Activated naive CD8-positive, alpha-beta T cell treated with anti-CD3 and anti-CD28 coated beads, Interleukin-2, amount 50 U/mL, for 24 hours (primary cell): ENCODE measurements around the gene TOGARAM2.

Experiments
- ATAC-seq: fragments of 150-1000 bp; cut with Tn5 transposase; one replicate; pipeline ENCODE4 v1.10.0; 2021
- DNase-seq: peaks from one replicate; pipeline ENCODE4 v3.0.0; 2021
- H3K27ac Mint-ChIP-seq: one replicate; pipeline ENCODE4 v1.8.0; 2021; ENCODE audit warnings: mild to moderate bottlenecking, mixed read lengths
- H3K27me3 Mint-ChIP-seq: one replicate; pipeline ENCODE4 v1.8.0; 2021; ENCODE audit warnings: mixed read lengths
- H3K36me3 Mint-ChIP-seq: one replicate; pipeline ENCODE4 v1.8.0; 2021; ENCODE audit warnings: low read depth, mixed read lengths
- H3K4me1 Mint-ChIP-seq: one replicate; pipeline ENCODE4 v1.8.0; 2021; ENCODE audit warnings: mixed read lengths
- H3K4me3 Mint-ChIP-seq: one replicate; pipeline ENCODE4 v1.8.0; 2021; ENCODE audit warnings: mild to moderate bottlenecking, moderate library complexity, mixed read lengths
- H3K9me3 Mint-ChIP-seq: one replicate; pipeline ENCODE4 v1.8.0; 2021; ENCODE audit warnings: mixed read lengths

TOGARAM2 gene

DNA sequence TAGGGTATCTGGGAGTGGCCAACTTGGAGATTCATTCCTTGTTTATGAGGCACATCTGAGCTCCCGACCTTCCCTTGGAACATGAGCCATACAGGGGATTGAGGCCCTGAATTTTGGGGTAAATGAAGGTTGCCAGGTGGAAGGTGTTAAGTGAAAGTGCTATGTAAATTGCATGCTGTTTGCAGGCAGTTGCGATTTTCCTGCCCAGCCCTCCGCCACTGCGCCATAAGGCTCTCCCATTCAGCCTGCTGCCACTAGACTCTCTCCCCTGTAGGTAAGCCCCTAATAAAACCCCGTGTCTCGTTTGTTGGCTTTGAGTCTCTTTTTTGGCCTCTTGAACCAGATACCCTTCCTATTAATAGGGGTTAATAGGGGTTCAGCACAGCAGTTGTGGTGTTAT lies 59.5 kb downstream of the TOGARAM2 start:
- Mint-ChIP-seq H3K36me3 (no peaks in the 10 kb centered on the region), H3K4me3 (no peak overlapping the region), H3K27ac (no peak overlapping the region), H3K9me3 (no peaks in the 10 kb centered on the region), H3K27me3 (no peaks in the 10 kb centered on the region), H3K4me1 (no peaks in the 10 kb centered on the region)
- no peak for DNase-seq
- ATAC-seq: no peak

GRCh38 chr2:29041161-29041660 lies 60.1 kb downstream of the TOGARAM2 start:
- H3K4me1 Mint-ChIP-seq: no peaks in the 10 kb centered on the region
- no peaks in the 10 kb centered on the region for H3K27me3 Mint-ChIP-seq
- no peak overlapping the region for H3K27ac Mint-ChIP-seq
- H3K4me3 Mint-ChIP-seq: no peak overlapping the region
- ATAC-seq (no peak), DNase-seq (no peak)
- no peaks in the 10 kb centered on the region for H3K9me3 Mint-ChIP-seq
- no peaks in the 10 kb centered on the region for H3K36me3 Mint-ChIP-seq

GRCh38 chr2:29042561-29043075 lies 61.5 kb downstream of the TOGARAM2 start:
- Mint-ChIP-seq H3K27me3 (no peaks in the 10 kb centered on the region), H3K36me3 (no peaks in the 10 kb centered on the region), H3K4me3 (no peak overlapping the region), H3K27ac (no peak overlapping the region), H3K9me3 (no peaks in the 10 kb centered on the region), H3K4me1 (no peaks in the 10 kb centered on the region)
- DNase-seq (no peak), ATAC-seq (no peak)

DNA sequence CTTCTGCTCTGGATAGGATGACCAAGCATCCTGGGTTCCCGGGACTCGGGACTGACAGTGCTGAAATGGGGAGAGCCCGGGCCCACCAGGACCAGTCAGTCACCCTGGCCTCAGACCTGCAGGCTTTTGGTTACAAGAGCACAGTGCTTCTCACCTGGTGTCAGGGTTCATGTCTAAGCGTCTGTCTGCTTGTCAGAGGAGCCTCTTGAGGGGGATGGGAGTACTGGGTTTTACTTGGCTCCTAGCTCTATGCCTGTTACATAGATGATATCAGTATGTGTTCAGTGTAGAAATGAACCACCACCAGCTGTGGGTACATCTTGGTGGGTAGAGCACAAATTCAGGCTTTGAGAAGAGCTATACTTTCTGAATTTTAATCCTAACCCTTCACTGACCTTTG lies 63.4 kb downstream of the TOGARAM2 start:
- Mint-ChIP-seq H3K27ac (no peak overlapping the region), H3K4me3 (no peak overlapping the region), H3K9me3 (no peaks in the 10 kb centered on the region), H3K36me3 (no peaks in the 10 kb centered on the region), H3K4me1 (no peaks in the 10 kb centered on the region), H3K27me3 (no peaks in the 10 kb centered on the region)
- ATAC-seq (no peak), DNase-seq (no peak)

DNA sequence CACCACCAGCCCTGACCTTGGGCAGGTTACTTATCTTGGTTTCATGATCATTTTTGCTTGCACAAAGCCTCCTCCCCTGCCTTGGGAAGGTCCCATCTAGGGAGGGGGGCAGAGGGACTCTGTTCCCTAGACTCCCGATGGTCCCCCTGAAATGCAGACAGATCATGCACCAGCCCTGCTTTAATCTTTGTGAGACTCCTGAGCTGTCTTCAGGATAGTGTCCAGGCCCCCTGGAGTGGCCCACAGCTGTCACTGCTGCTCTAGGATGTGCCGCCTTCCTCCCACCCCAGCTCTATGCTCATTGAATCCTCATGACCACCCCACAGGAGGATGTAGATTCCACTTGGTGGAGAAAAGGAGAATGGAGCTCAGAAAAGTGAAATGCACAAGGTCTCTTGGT lies 65.2 kb downstream of the TOGARAM2 start:
- no peaks in the 10 kb centered on the region for H3K4me1 Mint-ChIP-seq
- H3K36me3 Mint-ChIP-seq: no peaks in the 10 kb centered on the region
- no peak overlapping the region for H3K4me3 Mint-ChIP-seq
- H3K27me3 Mint-ChIP-seq: no peaks in the 10 kb centered on the region
- no peak for DNase-seq
- H3K27ac Mint-ChIP-seq: no peak overlapping the region
- ATAC-seq: no peak
- no peaks in the 10 kb centered on the region for H3K9me3 Mint-ChIP-seq

DNA sequence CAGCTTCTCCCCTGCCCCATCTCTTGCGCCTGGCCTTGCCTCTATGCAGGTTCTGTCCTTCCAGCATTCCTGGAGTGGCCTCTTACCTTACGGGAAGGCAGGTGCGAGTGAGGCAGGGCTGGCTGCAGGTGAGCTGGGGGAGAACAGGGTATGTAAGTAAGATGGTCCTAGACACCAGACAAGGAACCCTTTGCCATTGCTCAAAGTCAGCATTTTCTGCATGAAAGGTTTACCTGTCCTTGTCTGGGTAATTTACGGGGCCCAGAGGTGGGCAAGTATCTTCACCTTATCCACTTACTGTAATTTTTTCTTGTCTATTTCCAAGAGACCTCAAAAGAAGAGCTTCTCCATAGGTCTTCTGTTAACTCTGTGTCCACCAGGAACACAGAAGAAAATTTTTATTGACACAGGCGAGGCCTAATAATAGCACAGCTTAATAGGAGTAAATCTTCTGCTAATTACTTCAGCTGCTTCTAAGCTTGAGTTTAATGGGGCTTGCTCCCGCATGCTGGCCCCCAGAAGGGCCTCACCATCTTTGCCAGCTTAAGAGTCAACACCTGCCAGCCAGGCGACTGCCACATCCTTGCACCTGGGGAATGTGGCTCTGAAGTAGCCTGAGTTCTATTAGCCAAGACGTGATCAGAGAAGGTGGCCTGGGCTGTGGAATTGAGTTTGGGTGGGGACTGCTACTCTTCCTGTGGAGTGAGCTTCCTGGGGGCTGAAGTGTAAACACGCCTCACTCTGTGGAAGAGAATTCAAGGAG lies 66.2 kb downstream of the TOGARAM2 start:
- no peak overlapping the region for H3K4me3 Mint-ChIP-seq
- no peaks in the 10 kb centered on the region for H3K9me3 Mint-ChIP-seq
- ATAC-seq (no peak), DNase-seq (no peak)
- H3K27ac Mint-ChIP-seq: no peak overlapping the region
- no peaks in the 10 kb centered on the region for H3K27me3 Mint-ChIP-seq
- no peaks in the 10 kb centered on the region for H3K36me3 Mint-ChIP-seq
- H3K4me1 Mint-ChIP-seq: no peaks in the 10 kb centered on the region

DNA sequence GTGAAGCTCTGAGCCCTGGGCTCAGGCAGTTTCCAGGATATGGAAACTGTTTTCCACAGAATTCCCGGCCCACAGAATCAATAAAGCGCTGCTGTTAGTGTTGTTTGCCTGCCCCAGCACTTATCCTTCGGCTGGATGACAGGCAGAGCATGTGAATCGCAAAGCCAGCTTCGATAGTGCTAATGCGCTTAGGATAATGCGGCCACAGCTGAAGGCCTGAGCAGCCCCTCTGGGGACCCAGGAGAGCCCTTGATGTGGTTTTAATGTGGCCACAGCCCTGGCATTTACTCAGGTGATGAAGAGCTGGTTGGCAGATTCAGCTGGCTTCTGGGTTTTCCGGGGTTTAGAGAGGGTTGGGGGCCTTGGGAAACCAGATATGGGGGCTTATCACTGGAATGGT lies 69.5 kb downstream of the TOGARAM2 start:
- no peak for ATAC-seq
- DNase-seq: no peak
- Mint-ChIP-seq H3K4me1 (peaks cover 2% of the 10 kb centered on the region), H3K27me3 (no peaks in the 10 kb centered on the region), H3K36me3 (no peaks in the 10 kb centered on the region), H3K27ac (no peak overlapping the region), H3K4me3 (no peak overlapping the region), H3K9me3 (no peaks in the 10 kb centered on the region)

- DNase-seq (no peak), ATAC-seq (no peak)
- Mint-ChIP-seq H3K9me3 (no peaks in the 10 kb centered on the region), H3K27ac (no peak overlapping the region), H3K4me3 (no peak overlapping the region), H3K36me3 (no peaks in the 10 kb centered on the region), H3K4me1 (peaks cover 5% of the 10 kb centered on the region), H3K27me3 (no peaks in the 10 kb centered on the region)
Observed at GRCh38 chr2:29051730-29052129, 70.6 kb downstream of the TOGARAM2 start.

DNA sequence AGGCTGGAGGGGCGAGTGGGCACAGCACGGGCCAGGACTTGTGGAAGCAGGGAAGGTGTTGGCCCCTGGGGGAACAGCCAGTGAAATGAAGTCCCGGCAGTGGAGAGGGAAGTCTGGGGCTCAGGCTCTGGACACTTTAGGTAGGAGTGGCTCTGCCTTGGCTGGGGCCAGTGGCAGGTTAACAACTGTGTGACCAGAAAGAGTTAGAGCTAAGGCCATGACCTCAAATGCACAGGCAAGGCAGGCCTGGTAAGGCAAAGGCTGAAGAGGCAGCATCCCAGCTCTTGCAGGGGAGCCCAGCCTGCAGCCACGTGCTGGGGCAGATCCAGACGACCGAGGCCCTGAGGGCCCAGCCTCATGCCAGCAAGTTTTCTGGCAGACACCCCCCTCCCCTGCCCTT lies 71.7 kb downstream of the TOGARAM2 start:
- ATAC-seq: no peak
- H3K9me3 Mint-ChIP-seq: no peaks in the 10 kb centered on the region
- no peak overlapping the region for H3K27ac Mint-ChIP-seq
- no peaks in the 10 kb centered on the region for H3K36me3 Mint-ChIP-seq
- peaks cover 7% of the 10 kb centered on the region for H3K4me1 Mint-ChIP-seq
- H3K27me3 Mint-ChIP-seq: no peaks in the 10 kb centered on the region
- DNase-seq: no peak
- no peak overlapping the region for H3K4me3 Mint-ChIP-seq

DNA sequence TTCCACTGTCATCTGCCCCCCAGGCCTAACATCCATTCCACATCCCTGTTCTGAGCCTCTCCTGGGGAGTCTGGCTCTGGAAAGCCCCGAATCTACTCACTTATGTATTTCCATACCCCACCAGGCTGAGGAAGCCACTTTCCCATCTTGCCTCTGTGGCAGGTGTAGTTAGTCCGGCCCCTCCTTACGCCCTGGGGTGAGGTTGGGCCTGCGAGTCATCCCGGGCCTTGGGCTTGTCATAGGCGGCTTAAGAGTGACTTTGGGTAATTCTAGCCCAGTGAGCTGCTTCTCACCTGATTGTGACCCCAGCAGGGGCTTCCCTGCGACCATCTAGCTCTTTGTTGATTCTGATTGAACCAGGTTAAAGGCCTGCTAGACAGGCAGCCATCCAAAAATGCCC lies 72.1 kb downstream of the TOGARAM2 start:
- H3K4me3 Mint-ChIP-seq: no peak overlapping the region
- H3K9me3 Mint-ChIP-seq: no peaks in the 10 kb centered on the region
- no peaks in the 10 kb centered on the region for H3K27me3 Mint-ChIP-seq
- ATAC-seq: peak; percentile 37
- no peak for DNase-seq
- no peaks in the 10 kb centered on the region for H3K36me3 Mint-ChIP-seq
- peaks cover 9% of the 10 kb centered on the region for H3K4me1 Mint-ChIP-seq
- H3K27ac Mint-ChIP-seq: no peak overlapping the region

DNA sequence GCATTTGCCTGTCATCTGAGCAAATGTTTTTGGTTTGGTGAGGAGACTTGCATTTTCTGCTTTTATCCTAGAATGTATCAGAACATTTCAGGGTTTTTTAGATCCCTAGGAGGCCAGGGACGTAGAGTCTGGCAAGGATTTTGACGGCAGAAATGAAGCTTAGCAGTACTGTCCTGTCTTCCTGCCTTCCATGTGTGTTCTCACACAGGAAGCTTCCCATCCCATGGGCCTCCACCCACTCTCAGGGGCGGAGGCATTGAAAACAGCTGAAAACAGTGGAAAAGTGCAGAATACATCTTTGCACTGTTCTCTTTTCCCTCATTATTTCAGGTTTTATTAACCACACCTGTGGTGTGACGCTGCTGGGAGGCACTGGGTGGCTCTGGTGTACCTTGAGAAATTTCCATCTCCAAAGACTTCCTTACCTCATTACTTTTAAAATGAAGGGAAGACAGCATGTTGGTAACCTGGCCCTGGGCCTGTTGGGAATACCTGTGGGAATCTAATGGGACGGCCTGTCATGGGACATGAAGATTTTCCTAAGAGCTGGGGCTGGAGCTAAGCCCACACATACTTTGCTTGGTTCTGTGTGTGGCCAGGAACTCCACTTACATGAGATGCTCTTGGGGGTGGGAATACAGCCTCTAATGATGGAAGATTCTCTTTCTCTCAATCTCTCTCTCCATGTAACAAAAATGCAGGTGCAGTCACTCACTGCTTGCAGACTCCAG lies 72.7 kb downstream of the TOGARAM2 start:
- no peak for DNase-seq
- no peaks in the 10 kb centered on the region for H3K27me3 Mint-ChIP-seq
- no peaks in the 10 kb centered on the region for H3K36me3 Mint-ChIP-seq
- H3K27ac Mint-ChIP-seq: no peak overlapping the region
- H3K9me3 Mint-ChIP-seq: no peaks in the 10 kb centered on the region
- no peak for ATAC-seq
- peaks cover 12% of the 10 kb centered on the region for H3K4me1 Mint-ChIP-seq
- H3K4me3 Mint-ChIP-seq: no peak overlapping the region

- DNase-seq (no peak), ATAC-seq (no peak)
- H3K36me3 Mint-ChIP-seq: no peaks in the 10 kb centered on the region
- no peaks in the 10 kb centered on the region for H3K9me3 Mint-ChIP-seq
- no peak overlapping the region for H3K27ac Mint-ChIP-seq
- no peaks in the 10 kb centered on the region for H3K27me3 Mint-ChIP-seq
- H3K4me3 Mint-ChIP-seq: no peak overlapping the region
- H3K4me1 Mint-ChIP-seq: peaks cover 15% of the 10 kb centered on the region
Observed at GRCh38 chr2:29054430-29054829, 73.3 kb downstream of the TOGARAM2 start.

GRCh38 chr2:29055601-29056000 lies 74.5 kb downstream of the TOGARAM2 start:
- Mint-ChIP-seq H3K4me3 (no peak overlapping the region), H3K36me3 (no peaks in the 10 kb centered on the region), H3K27me3 (no peaks in the 10 kb centered on the region), H3K27ac (no peak overlapping the region), H3K4me1 (peaks cover 24% of the 10 kb centered on the region), H3K9me3 (no peaks in the 10 kb centered on the region)
- DNase-seq: no peak
- ATAC-seq: no peak

DNA sequence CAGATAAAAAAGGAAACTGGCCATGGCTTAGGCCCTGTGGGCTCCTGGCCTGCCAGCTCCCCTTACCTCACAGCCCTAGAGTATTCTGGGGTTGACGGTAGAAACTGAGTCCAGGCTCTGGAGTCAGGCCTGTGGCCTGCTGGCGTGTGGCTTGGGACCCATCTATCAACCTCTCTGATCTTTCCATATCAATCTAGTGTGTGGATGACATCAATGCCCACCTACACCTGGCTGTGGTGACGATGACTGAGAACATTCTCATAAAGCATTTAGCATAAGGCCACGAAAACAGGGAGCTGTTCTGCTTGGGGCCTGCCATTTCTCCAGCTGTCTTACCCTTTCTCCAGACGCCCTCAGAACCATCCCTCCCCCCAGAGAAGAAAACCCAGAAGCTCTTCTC lies 75.4 kb downstream of the TOGARAM2 start:
- H3K27me3 Mint-ChIP-seq: no peaks in the 10 kb centered on the region
- no peaks in the 10 kb centered on the region for H3K9me3 Mint-ChIP-seq
- H3K4me1 Mint-ChIP-seq: peaks cover 24% of the 10 kb centered on the region
- peak; percentile 72 for ATAC-seq
- DNase-seq: peak; percentile 6
- no peak overlapping the region for H3K27ac Mint-ChIP-seq
- no peak overlapping the region for H3K4me3 Mint-ChIP-seq
- H3K36me3 Mint-ChIP-seq: no peaks in the 10 kb centered on the region

DNA sequence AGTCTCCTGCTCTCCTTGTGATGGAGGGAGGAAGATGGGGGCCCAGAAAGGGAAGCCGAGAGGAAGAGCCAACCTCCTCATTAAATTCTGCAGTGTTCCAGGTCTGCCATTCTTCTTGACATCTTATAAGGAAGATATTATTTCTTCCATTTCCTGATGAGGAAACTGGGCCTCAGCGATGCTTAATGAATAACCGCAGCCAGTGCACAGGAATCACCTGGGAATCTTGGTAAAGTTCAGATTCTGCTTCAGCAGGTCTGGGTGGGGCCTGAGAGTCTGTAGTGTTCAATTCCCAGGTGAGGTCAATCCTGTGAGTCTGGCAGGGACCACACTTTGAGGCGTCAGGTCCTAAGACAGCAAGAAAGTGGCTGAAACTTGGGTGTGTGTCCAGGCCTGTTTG lies 75.9 kb downstream of the TOGARAM2 start:
- Mint-ChIP-seq H3K27me3 (no peaks in the 10 kb centered on the region), H3K4me3 (no peak overlapping the region), H3K36me3 (no peaks in the 10 kb centered on the region), H3K27ac (no peak overlapping the region), H3K9me3 (no peaks in the 10 kb centered on the region), H3K4me1 (peaks cover 24% of the 10 kb centered on the region)
- DNase-seq: no peak
- no peak for ATAC-seq
